ENCODE measurements around the gene KCNMB3. TPM values are rescaled to one million over a fixed set of nuclear protein-coding genes. Genes with fewer than 3 reads are reported as not detected.
"Not testable (repeated sequence)": the region's sequence is repeated elsewhere in the genome, so short reads cannot be mapped to it uniquely, and the experiment has no call there.

KCNMB3 gene
- total and polyA plus RNA-seq, 2 experiments from 2014 or later, result 2.7 to 3.2 TPM

- H3K36me3 ChIP-seq, result no peaks in the 10 kb centered on the region
- H3K27ac ChIP-seq, result no peak overlapping the region
- H3K4me1 ChIP-seq (ENCODE audit: low read depth), result no peaks in the 10 kb centered on the region
- no peaks in the 10 kb centered on the region for H3K27me3 ChIP-seq
- no peak overlapping the region for H3K4me3 ChIP-seq
- no peak for TF ChIP-seq CTCF (IDR thresholded peaks at IDR 0.05; ENCODE audit: low read depth, low read length)
- DNase-seq (ENCODE audit: low read depth in 1 of 2, low spot score in 1 of 2), result no peak
- H3K9me3 ChIP-seq (ENCODE audit: low read depth), result no peaks in the 10 kb centered on the region
These were observed 5.9 kb upstream of the KCNMB3 start for GRCh38 chr3:179256813-179257212.

- no peak for TF ChIP-seq CTCF (IDR thresholded peaks at IDR 0.05; ENCODE audit: low read depth, low read length)
- H3K27ac ChIP-seq, result no peak overlapping the region
- H3K4me3 ChIP-seq, result no peak overlapping the region
- no peaks in the 10 kb centered on the region for H3K9me3 ChIP-seq (ENCODE audit: low read depth)
- no peaks in the 10 kb centered on the region for H3K36me3 ChIP-seq
- DNase-seq (ENCODE audit: low read depth in 1 of 2, low spot score in 1 of 2), result no peak
- no peaks in the 10 kb centered on the region for H3K4me1 ChIP-seq (ENCODE audit: low read depth)
- no peaks in the 10 kb centered on the region for H3K27me3 ChIP-seq
These were observed 3.5 kb downstream of the KCNMB3 start for GRCh38 chr3:179247289-179248015.

- Histone ChIP-seq H3K4me3 (no peak overlapping the region), H3K27ac (no peak overlapping the region), H3K9me3 (ENCODE audit: low read depth) (no peaks in the 10 kb centered on the region), H3K36me3 (no peaks in the 10 kb centered on the region), H3K4me1 (ENCODE audit: low read depth) (no peaks in the 10 kb centered on the region), H3K27me3 (no peaks in the 10 kb centered on the region)
- DNase-seq (ENCODE audit: low read depth in 1 of 2, low spot score in 1 of 2), result no peak
- TF ChIP-seq CTCF (IDR thresholded peaks at IDR 0.05; ENCODE audit: low read depth, low read length), result no peak
These were observed 6.0 kb downstream of the KCNMB3 start for GRCh38 chr3:179244878-179245277.

- H3K9me3 ChIP-seq (ENCODE audit: low read depth); H3K4me1 ChIP-seq (ENCODE audit: low read depth); H3K27me3 ChIP-seq; H3K4me3 ChIP-seq; DNase-seq (ENCODE audit: low read depth in 1 of 2, low spot score in 1 of 2); H3K36me3 ChIP-seq; H3K27ac ChIP-seq: not testable (repeated sequence)
These were observed 8.1 kb downstream of the KCNMB3 start for GRCh38 chr3:179242859-179243258.

GRCh38 chr3:179240299-179240698 lies 10.6 kb downstream of the KCNMB3 start:
- H3K4me3 ChIP-seq; H3K27me3 ChIP-seq; H3K36me3 ChIP-seq; H3K27ac ChIP-seq; H3K9me3 ChIP-seq (ENCODE audit: low read depth); DNase-seq (ENCODE audit: low read depth in 1 of 2, low spot score in 1 of 2): not testable (repeated sequence)
- peaks cover 16% of the 10 kb centered on the region for H3K4me1 ChIP-seq (ENCODE audit: low read depth)

GRCh38 chr3:179236669-179237301 lies 14.1 kb downstream of the KCNMB3 start:
- Histone ChIP-seq H3K36me3 (peaks cover 7% of the 10 kb centered on the region), H3K4me3 (no peak overlapping the region), H3K4me1 (ENCODE audit: low read depth) (peaks cover 16% of the 10 kb centered on the region), H3K9me3 (ENCODE audit: low read depth) (no peaks in the 10 kb centered on the region), H3K27me3 (no peaks in the 10 kb centered on the region), H3K27ac (no peak overlapping the region)
- TF ChIP-seq CTCF (IDR thresholded peaks at IDR 0.05; ENCODE audit: low read depth, low read length), result no peak
- DNase-seq (ENCODE audit: low read depth in 1 of 2, low spot score in 1 of 2), result peak in 1 of 2 donors; percentile 8
